Measurements from ENCODE around the gene LEMD2.

Gene LEMD2

GRCh38 chr6:33818293-33818692 is 29.4 kb upstream of the LEMD2 start:
- DNase-seq: no peak

- no peak for DNase-seq
Measured at GRCh38 chr6:33817489-33817888, 28.6 kb upstream of the LEMD2 start.

- no peak for DNase-seq
Measured at GRCh38 chr6:33816911-33817310, 28.0 kb upstream of the LEMD2 start.

- no peak for DNase-seq
Measured at GRCh38 chr6:33815854-33816253, 26.9 kb upstream of the LEMD2 start.

GRCh38 chr6:33813990-33814985 is 25.4 kb upstream of the LEMD2 start:
- DNase-seq: no peak

GRCh38 chr6:33813246-33813904 is 24.4 kb upstream of the LEMD2 start:
- DNase-seq: no peak

GRCh38 chr6:33812669-33813068 is 23.7 kb upstream of the LEMD2 start:
- DNase-seq: no peak

GRCh38 chr6:33809594-33809993 is 20.7 kb upstream of the LEMD2 start:
- DNase-seq: no peak

GRCh38 chr6:33808641-33809180 is 19.8 kb upstream of the LEMD2 start:
- DNase-seq: no peak

GRCh38 chr6:33807606-33808005 is 18.7 kb upstream of the LEMD2 start:
- DNase-seq: no peak

- DNase-seq: no peak
Measured at GRCh38 chr6:33806841-33807240, 17.9 kb upstream of the LEMD2 start.

GRCh38 chr6:33803571-33804053 is 14.7 kb upstream of the LEMD2 start, which contains the start of gene MLN:
MLN (minus strand) TSS chr6:33804003; CDS start chr6:33801163, 2,840 bp downstream.
- no peak for DNase-seq

GRCh38 chr6:33802186-33802958 is 13.4 kb upstream of the LEMD2 start:
- no peak for DNase-seq

GRCh38 chr6:33801611-33802010 is 12.7 kb upstream of the LEMD2 start:
- no peak for DNase-seq

- no peak for DNase-seq
Measured at GRCh38 chr6:33800248-33800969, 11.5 kb upstream of the LEMD2 start.

GRCh38 chr6:33799454-33800113 is 10.7 kb upstream of the LEMD2 start:
- DNase-seq: no peak

GRCh38 chr6:33798343-33798848 is 9.5 kb upstream of the LEMD2 start:
- DNase-seq: no peak

- no peak for DNase-seq
Measured at GRCh38 chr6:33797626-33798342, 8.9 kb upstream of the LEMD2 start.

- no peak for DNase-seq
Measured at GRCh38 chr6:33794910-33795623, 6.1 kb upstream of the LEMD2 start.

GRCh38 chr6:33792981-33793380 is 4.1 kb upstream of the LEMD2 start:
- DNase-seq: no peak

Data from NCI-H748 treated with DMSO at 0.1 percent for 48 hours (cell line).